ENCODE measurements around the gene CDH10.

Gene CDH10

DNA sequence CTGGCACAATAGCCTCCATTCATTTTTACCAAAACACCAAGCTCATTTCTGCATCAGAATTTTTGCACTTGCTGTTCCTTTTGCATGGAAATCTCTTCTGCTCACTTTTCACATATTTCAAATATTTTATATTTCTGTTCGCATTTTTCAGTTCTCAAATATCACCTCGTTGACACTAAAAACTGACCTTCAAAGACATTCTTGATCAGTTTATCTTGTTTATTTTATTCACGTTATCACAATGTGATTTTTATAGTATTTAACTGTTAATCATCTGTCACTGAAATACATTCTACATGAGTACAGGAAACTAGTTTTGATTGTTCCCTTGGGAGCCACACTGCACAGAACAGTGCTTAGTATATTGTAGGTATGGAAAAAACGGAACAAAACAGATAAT, 29.6 kb downstream of the CDH10 start:
- no peak for DNase-seq (ENCODE audit: extremely low read depth, low read depth)
- TF ChIP-seq, protein P1, sequence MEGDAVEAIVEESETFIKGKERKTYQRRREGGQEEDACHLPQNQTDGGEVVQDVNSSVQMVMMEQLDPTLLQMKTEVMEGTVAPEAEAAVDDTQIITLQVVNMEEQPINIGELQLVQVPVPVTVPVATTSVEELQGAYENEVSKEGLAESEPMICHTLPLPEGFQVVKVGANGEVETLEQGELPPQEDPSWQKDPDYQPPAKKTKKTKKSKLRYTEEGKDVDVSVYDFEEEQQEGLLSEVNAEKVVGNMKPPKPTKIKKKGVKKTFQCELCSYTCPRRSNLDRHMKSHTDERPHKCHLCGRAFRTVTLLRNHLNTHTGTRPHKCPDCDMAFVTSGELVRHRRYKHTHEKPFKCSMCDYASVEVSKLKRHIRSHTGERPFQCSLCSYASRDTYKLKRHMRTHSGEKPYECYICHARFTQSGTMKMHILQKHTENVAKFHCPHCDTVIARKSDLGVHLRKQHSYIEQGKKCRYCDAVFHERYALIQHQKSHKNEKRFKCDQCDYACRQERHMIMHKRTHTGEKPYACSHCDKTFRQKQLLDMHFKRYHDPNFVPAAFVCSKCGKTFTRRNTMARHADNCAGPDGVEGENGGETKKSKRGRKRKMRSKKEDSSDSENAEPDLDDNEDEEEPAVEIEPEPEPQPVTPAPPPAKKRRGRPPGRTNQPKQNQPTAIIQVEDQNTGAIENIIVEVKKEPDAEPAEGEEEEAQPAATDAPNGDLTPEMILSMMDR (IDR thresholded peaks at IDR 0.05; ENCODE audit: low read depth, low read length), result no peak

DNA sequence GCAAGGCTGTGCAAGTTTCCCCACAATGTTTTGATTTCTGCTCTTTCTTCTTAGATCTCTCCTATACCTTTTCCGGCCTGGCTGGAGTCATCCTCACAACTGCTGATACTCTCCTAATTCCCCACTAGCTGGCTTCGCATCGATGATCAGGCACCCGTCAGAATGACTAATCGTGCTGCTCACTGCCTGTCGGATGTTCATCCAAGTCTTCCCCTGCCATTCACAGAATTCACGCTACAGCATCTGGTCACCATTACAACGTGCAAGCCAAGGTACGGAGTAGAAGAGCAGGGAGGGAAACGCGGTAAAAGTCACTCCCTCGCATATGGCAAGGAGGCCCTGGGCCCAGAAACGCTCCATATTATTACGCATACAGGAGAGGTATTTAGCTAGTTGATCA, 35.1 kb downstream of the CDH10 start:
- TF ChIP-seq, protein P1 (IDR thresholded peaks at IDR 0.05; ENCODE audit: low read depth, low read length), result no peak

DNA sequence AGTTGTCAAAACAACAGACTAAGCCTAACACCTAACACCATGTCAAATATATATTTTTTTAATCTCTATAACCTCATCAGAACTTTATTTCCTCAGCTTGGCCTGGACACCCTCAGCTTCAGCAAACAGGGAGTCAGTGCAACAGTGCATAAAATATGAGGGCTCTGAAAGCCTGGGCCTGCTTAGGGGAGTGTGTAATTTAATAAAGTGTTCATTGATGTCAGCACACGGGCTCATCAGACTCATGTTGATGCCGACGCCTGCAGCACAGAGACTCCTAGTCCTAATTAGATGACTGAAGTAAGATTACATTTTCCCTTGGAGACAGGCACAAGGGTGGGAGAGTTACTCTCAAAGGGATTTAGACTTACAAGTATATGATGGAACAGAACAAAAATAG, 37.8 kb downstream of the CDH10 start:
- TF ChIP-seq, protein P1 (IDR thresholded peaks at IDR 0.05; ENCODE audit: low read depth, low read length), result no peak
- DNase-seq (ENCODE audit: extremely low read depth, low read depth), result no peak

More for the DNA sequence above, 35.1 kb downstream of the CDH10 start:
- DNase-seq (ENCODE audit: extremely low read depth, low read depth), result no peak

DNA sequence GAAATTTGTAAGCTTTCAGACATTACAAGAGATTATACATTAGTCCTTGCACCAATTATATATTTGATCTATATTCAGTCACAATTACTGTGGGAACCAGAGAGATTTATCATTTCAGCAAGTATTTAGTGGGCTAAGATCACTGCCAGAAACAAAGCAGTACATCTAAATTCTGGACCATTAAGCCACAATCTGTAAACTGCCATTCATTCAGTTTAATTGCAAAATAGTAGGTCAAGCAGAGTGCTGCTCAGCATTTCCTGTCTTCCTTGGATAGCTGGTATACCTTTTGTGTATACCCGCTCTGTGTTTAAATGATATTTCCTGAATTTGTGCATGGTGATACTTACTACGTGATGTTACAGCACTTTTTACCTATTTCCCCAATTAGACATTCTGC, 42.6 kb downstream of the CDH10 start:
- TF ChIP-seq, protein P1 (IDR thresholded peaks at IDR 0.05; ENCODE audit: low read depth, low read length), result no peak
- DNase-seq (ENCODE audit: extremely low read depth, low read depth), result no peak

DNA sequence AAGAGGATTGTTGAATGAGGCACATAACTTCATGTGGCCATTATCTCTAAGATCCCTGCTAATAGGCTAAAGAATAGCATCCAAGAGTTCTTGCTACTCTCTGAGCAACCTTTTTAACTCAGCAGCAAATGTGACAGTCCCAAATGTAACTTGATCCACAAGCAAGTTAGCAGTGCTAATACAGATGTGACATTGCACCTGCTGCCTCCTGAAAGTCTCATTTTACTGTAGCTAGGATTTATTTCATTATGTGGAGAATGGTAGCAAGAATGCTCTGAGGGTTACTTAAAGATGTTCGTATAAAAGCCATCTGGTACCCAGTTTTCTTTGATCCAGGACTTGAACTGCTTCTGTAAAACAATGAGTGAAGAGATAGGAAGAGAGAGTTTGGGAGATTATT, 45.8 kb downstream of the CDH10 start:
- no peak for DNase-seq (ENCODE audit: extremely low read depth, low read depth)
- TF ChIP-seq, protein P1 (IDR thresholded peaks at IDR 0.05; ENCODE audit: low read depth, low read length), result no peak

DNA sequence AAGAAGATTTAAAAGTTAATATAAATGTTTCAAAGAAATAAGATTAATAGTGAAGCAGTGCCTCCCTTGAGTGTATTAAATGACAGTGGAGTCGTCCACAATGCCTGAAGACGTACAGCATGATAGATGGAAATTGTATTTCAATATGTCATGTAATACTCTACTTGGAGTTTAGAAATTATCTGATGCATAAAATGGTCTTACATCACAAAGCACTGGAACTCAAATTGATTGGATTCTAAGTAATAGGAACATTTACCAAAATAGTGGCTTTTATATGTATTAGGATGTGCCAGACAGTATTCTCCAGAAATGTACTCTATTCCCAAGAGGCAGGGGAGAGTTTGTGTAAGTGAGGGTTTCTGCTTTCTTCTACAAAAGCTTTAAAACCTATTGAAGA, 49.4 kb downstream of the CDH10 start:
- no peak for DNase-seq (ENCODE audit: extremely low read depth, low read depth)
- TF ChIP-seq, protein P1 (IDR thresholded peaks at IDR 0.05; ENCODE audit: low read depth, low read length), result no peak

DNA sequence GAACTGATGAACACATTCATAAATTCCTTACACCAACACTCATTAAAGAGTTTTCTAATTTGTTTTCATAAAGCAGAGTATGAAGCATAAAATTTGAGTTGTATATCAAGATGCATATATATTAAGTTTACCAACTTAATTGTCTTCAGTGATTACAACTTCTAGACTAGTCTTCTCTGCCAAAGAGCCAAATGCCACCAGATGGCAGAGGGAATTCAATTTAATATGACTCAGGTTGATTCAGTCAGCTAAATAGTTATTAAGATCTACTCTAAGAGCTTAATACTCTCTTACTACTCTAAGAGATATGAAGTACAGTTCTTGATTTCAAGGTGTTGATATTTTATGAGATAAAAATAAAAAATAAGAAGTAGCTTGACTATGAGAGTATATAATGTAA, 53.4 kb downstream of the CDH10 start:
- TF ChIP-seq, protein P1 (IDR thresholded peaks at IDR 0.05; ENCODE audit: low read depth, low read length), result no peak
- DNase-seq (ENCODE audit: extremely low read depth, low read depth), result no peak

All from AG09319 (cell line).